HG02610 (cell line): Measurements from ENCODE around the gene TBC1D16.

Experiments
- ATAC-seq: cut with Tn5 transposase; IDR thresholded peaks from one replicate; pipeline ENCODE4 v1.9.1; 2021; ENCODE audit warnings: mild to moderate bottlenecking, moderate library complexity; ENCODE audit not compliant: unreplicated experiment

TBC1D16 gene

DNA sequence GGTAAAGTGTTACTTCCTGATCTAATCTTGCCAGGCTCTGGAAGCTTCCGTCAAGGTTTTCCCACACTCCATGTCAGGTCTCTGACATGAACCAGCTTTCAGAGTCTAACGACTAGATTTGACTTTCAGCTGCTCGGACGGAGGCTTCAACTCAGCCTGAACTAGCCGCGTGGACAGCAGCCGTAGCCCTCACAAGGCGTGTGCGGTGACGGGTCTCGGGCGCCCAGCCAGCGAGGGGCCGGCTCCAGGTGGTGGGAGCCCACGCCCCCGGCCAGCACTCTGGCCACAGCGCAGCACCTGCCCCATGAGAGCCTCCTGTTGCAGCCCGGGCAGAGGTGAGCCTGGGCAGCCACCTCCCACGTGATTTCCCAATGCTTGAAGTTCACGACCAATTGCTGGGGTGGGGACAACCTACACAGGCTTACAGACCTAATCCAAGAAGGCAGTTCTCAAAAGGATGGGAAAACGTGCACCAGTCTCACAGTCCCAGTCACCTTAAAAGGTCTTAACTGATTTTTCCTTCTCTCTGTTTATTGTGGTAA is 45.5 kb downstream of the TBC1D16 start:
- ATAC-seq: no peak

DNA sequence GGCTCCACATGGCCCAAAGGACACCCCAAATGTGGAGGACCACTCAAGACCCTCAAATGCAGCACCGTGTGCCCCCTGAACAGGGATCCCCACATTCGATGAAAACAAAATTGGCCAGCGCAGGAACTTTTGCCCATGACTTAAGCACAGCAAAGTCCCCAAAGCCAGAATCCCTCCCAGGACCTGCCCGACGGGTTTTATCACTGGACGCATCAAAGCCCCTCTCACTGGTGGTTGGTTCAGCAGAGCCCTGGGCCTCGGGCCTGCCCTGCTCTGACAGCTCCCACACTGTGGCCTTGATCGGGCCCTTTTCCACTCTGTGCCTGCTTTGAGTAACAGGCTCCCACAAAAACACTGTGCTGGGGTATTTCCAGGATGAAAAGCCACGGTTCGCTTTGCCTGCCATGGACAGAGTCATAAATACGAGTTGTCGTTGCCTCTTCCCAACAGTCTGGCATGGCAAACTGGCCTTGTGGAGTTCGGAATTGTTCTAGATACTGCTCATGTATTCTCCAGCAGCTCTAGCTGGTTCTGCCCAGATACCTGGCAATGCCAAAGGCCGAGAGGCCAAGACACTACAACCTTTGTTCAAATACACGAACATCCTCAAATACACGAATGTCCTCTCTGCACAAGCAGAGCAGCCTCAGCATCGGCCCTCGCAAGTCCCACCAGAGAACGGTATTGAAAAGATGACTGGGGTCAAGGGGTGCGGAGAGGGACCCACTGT is 46.4 kb downstream of the TBC1D16 start:
- ATAC-seq: no peak

DNA sequence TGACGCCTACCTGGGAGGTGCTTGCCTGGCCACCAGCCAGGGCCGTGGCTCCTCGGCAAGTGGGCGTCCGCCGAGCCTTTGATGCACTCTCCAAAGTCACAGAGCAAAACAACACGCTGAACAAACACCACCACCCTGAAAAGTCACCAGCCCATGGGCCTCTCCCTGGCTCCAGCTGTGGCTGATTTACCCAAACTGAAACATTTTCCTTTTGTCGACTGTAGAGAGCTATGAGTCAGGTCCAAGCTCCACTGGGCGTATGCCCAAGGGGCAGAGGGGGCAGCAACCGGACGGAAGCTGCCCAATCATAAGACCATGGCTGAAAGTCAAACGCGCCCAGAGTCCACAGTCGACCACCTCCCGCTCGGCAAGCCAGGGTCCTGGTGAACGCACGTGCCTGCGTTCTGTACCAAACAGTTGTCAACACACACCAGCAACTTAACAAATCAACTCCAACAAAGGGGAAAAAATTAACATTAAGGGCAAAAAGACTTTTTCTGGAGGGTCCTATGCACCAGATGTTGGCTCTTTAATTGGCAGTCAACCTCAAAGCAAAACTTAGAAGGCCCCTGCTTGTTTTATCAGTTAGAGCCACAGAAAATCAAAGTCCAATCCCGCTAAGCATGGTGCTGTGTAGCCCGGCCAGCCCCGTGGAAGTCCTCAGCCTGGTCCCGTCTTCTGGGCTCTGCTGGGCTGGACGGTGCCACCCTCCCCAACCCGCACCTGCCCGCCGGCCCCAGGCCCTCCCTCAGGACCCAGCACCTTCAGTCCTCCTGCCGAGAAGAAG is 47.3 kb downstream of the TBC1D16 start:
- ATAC-seq: no peak

GRCh38 chr17:79987935-79988184 is 47.8 kb downstream of the TBC1D16 start:
- no peak for ATAC-seq

DNA sequence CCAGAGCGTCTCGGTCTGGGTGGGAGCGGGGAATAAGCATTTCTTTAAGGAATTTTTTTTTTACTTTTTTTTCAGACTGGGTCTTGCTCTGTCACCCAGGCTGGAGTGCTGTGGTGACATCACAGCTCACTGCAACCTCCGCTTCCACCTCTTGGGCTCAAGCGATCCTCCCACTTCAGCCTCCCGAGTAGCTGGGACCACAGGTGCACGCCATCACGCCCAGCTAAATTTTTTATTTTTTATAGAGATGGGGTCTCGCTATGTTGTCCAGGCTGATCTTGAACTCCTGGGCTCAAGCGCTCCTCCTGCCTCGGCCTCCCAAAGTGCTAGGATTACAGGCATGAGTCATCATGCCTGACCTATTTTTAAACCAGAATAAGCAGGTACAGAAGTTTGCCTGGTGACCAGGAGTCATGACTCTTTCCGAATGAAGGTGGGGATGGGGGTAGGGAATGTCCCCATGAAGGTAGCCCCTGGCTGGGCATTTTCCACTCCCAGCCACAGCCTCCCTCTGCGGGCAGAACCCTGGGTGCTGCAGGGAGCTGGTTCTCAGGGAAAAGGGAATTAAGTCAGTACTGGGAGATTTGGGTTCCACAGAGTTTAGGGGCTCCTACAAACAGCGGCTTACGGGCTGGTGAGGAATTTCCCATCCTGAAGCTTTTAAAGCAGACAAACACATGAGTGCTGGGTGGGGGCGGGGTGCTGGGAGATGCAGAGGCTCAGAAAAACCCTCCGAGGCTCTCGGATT is 48.3 kb downstream of the TBC1D16 start:
- no peak for ATAC-seq

- no peak for ATAC-seq
Observed at GRCh38 chr17:79986411-79987186, 49.1 kb downstream of the TBC1D16 start.

DNA sequence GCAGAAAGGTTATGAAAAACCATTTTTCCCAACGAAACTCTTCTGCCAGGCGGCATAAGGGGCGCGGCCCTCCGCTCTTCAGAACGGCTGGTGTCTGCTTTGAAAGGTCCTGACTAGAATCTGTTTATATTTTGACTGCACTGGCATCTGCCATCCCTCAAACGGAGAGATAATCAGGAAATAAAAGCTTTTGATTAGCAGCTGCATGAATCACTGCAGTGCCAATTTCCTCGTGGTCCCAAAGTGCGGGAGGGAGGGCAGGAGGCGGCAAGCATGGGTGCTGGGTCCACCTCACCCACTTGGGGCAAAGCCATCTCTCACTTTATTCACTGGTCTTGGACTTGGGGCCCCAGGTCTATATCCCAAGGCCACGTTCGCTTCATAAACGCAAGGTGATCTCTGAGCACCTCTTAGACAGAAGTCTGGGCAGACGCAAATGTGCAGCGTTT is 49.7 kb downstream of the TBC1D16 start:
- no peak for ATAC-seq

GRCh38 chr17:79985361-79985942 is 50.2 kb downstream of the TBC1D16 start:
- no peak for ATAC-seq

DNA sequence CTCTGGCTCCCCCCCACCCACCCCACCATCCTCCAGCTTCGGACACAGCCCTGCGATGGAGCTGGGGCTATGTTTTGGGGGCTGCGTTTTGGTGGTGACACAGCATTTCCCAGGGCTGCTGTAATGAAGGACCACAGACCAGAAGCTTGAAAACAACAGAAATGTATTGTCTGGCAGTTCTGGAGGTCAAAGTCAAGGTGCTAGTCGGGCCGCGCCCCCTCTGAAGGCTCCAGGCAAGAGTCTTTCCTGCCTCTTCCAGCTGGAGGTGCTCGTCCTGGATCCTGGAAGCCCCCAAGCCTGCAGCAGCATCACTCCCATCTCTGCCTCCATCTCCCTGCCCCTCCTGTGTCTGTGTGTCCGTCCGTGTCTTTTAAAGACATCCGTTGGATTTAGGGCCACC is 50.8 kb downstream of the TBC1D16 start:
- no peak for ATAC-seq

DNA sequence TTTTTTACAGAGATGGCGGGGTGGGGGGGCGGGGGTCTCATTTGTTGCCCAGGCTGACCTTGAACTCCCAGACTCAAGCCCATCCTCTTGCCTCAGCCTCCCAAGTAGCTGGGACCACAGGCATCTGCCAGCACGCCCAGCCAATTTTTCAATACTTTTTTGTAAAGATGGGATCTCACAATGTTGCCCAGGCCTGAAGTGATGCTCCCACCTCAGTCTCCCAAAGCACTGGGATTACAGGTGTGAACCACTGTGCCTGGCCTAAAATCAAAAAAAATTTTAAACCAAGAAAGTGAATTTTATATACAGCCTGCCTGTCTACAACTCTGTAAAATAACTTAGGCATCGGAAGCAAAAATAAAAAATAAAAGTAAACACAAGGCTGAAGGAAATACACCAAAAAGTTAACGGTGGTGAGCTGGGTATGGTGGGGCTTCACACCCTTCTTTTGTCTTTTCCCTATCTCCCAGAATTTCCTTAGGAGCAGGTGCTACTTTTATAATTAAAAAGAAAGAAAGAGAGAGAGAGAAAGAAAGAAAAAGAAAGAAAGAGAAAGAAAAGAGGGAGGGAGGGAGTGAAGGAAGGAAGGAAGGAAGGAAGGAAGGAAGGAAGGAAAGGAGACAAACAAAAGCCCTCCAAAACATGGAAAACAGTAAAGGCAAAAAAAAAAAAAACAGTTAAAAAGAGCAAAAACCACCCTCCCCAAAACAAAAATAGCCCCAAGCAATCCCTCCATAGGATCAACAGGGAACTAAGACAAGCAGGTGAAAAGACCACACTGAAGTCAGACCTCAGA is 51.4 kb downstream of the TBC1D16 start:
- no peak for ATAC-seq

GRCh38 chr17:79983456-79983855 is 52.2 kb downstream of the TBC1D16 start:
- no peak for ATAC-seq

DNA sequence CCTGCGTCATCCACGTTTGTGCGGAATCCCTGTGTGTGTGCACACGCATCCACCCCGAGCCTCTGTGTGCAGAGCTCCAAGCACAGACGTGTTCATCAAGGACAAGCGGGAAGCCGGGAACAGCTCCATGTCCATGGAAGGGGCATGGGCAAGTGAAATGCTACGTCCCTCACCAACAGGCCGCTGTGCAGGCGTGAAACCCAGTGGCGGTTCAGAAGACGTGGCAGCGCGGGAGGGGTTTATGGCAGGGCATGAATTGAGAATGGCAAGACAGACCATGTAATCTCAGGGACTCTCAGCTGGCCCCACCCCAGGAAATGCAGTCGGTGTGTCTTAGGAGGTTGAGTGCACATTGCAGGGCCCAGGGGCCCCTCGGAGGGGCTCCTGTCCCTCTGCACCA is 52.7 kb downstream of the TBC1D16 start:
- ATAC-seq: no peak

DNA sequence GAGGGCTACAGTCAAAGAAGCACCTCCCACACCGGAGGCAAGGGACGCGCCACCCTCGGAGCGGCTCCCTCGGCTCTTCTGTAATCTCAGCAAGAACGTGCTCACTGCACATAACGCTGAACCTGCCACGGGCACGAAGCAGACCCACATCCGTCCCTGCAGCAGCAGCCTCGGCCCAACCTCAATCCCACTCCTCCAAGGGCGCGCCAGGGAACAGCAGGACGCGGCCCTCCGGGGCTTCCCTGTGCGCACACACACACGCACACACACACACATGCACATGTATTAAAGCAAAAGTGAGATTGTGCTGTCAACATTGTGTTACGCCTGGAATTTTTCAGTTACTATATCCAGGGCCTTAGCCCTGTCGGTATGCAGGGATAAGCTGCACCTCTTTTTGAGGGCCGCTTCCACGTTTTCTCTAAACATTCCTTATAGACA is 54.0 kb downstream of the TBC1D16 start:
- ATAC-seq: no peak

DNA sequence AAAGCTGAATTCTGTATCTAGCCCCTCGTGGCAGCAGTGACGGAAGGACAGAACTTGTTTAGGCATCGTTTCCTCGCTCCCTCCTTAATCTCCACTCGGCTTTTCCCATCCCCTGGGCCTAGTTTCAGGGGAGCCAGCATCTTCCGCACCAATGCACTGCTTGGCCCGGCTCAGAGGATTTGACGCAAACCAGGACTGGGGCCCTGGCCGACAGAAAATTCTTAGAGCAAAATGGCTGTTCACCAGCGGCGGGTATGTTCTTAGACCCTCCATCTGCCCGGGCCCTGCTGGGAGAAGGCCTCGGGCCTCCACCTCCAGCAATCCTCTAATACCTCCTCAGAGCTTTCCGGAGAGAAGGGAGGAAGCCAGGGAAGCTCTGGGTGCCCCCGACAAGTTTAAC is 54.6 kb downstream of the TBC1D16 start:
- ATAC-seq: no peak

GRCh38 chr17:79980246-79981043 is 55.2 kb downstream of the TBC1D16 start:
- ATAC-seq: no peak

DNA sequence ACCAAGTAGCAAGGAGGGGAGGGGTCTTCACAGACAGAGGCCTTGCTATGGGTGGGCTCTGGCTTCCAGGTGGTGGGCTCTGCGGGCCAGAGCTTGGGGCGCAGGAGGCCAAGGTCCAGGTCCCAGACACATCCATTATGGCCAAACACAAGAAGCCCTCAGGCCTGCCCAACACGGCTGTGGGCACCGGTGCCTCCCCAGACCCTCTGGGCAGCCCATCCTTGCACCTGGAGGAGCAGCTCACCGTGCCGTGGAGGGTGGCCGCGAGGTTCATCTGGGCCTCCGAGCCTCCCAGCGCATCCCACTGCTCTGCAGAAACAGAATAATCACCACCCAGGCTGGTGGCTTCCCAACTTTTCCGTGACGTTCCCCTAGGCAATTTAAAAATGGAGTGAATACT is 55.9 kb downstream of the TBC1D16 start:
- no peak for ATAC-seq

- ATAC-seq: no peak
Observed at GRCh38 chr17:79979221-79979741, 56.4 kb downstream of the TBC1D16 start.

DNA sequence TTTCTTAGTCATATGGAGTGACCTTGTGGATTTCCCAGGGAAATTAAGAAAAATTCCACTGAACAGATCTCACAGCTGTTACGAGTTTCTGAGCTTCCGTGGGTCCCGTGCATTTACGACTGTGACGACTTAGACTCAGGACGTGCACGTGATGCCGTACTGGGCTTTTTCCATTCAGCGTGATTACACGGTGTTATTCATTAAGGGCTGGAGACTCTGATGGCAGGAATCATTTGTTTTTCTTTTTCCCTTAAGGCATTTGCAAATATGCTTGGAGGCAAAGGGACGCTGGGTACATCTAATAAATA is 57.2 kb downstream of the TBC1D16 start:
- ATAC-seq: no peak
